Kidney glomerular epithelial cell (primary cell): Measurements from ENCODE around the gene HRH3.

Source experiments
- DNase-seq: peaks from one replicate; lab custom pipeline; 2025; lab: John Stamatoyannopoulos, UW

Gene HRH3

DNA sequence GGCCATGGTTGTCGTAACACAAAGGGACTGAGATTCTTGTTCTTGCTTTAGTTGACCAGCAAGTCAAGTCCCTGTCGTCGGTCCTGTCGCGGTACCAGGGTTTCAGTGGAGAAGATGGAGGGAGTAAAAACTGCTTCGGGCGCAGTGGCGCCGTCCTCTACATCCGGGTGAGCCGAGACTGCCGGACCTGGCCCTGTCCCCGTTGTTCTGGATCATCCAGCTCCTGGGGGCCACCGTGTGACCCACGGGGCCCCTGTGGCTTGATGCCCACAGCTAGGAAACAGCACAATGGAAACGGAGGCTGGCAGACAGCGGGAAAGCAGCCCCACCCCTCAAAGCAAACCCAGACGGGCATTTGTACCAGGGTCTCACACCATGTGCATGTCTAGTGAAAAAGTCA is 22.3 kb downstream of the HRH3 start:
- no peak for DNase-seq

DNA sequence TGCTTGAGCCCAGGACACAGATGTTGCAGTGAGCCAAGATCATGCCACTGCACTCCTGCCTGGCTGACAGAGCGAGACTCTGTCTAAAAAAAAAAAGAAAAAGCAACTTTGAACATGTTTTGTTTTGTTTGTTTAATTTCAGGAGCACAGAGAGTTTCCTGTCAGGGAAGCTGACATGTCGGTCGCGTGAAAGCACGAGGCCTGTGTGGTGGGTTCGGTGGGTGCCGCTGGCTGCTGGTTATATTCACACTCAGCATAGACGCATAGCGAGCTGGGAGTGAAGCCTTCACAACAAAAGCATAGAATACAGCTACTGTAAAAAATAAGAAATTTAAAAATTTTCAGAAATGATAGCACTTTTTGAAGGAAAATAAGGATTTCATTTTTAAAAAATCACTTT is 22.8 kb downstream of the HRH3 start:
- no peak for DNase-seq

DNA sequence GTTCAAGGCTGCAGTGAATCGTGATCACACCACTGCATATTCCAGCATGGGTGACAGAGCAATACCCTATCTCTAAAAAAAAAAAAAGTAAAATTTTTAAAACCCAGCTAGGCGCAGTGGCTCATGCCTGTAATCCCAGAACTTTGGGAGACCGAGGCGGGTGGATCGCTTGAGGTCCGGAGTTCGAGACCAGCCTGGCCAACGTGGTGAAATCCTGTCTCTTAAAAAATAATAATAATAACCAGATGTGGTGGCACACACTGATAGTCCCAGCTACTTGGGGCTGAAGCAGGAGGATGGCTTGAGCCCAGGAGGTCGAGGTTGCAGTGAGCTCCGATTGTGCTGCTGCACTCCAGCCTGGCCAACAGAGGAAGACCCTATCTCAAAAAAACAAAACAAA is 23.8 kb downstream of the HRH3 start:
- no peak for DNase-seq

DNA sequence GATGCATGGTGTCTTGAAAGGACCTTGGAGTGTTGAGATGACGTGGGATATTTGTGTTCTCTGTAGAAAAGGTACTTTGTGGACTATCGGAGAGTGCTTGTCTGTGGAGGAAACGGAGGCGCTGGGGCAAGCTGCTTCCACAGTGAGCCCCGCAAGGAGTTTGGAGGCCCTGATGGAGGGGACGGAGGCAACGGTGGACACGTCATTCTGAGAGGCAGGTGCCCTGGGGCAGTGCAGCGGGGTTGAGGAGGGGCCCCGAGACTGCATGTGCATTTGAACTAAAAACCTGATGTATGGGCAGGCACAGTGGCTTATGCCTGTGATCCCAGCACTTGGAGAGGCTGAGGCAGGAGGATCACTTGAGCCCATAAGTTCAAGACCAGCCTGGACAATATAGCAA is 24.3 kb downstream of the HRH3 start:
- no peak for DNase-seq

DNA sequence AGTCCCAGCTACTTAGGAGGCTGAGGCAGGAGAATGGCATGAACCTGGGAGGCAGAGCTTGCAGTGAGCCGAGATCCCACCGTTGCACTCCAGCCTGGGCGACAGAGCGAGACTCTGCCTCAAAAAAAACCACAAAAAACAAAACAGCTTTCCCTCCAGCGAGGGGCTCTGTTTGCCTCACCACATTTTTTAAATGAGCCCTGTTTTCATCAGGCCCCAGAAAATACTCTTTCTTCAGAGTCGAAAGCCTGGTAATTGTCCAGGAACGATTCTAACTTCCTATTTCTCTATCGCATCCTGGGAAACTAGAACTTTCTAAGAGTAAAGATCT is 25.0 kb downstream of the HRH3 start:
- DNase-seq: no peak

DNA sequence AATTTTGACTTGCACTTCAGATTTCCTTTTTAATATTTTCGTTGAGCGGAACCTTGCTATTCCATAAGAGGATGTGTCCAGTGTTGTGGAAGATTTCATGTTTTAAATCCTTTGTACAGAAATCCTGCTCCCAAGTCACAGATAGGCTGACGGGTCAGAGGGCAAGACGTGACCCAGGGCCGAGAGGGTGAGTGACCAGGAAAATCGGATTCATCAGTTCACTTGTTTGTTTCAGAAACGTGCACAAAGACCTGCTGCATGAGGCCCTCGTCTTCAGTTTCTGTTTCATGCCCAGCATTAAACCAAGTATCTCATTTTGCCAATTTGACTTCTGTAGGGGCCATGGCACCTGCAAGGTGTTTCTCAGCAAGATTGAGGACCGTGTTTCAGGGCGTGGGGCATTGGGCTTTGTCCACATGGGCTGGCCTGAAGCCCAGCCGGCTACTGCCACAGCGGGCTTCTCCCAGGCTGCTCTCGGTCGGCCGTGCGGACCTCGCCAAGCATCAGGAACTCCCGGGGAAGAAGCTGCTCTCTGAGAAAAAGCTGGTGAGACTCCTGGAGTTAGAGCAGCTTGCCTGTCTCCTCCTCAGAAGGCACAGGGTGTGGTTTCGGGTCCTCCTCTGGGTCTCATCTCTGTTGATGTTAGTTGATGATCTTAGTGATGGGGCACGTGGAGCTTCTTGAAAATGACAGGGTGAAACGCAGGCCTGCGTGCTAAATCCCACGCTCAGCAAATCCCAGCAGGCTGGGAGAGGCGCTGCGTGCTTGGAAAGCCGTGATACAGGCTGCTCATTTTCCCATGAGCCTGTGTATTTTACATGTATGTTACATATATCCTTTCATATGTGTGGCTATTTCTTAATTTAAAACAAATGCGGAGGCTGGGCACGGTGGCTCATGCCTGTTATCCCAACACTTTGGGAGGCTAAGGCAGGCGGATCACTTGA is 26.7 kb downstream of the HRH3 start:
- no peak for DNase-seq

DNA sequence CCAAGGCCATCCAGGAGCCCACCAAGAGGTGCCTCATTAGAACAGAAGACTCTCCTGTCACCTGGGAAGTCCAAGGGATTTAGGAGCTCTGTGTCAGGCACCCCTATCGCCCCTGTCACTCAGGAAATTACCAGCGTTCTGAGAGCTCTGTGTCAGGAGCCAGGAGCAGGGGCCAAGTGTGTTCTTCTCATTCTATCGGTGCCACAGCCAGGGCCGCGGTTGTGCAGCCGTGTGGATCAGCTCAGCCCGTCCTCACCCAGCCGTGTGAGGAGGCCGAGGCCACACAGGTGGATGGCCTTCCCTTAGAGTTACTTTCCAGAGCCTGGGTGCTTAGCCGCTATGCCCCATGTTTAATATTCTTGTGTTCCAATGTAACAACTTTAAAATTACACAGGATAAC is 27.4 kb downstream of the HRH3 start:
- DNase-seq: no peak

DNA sequence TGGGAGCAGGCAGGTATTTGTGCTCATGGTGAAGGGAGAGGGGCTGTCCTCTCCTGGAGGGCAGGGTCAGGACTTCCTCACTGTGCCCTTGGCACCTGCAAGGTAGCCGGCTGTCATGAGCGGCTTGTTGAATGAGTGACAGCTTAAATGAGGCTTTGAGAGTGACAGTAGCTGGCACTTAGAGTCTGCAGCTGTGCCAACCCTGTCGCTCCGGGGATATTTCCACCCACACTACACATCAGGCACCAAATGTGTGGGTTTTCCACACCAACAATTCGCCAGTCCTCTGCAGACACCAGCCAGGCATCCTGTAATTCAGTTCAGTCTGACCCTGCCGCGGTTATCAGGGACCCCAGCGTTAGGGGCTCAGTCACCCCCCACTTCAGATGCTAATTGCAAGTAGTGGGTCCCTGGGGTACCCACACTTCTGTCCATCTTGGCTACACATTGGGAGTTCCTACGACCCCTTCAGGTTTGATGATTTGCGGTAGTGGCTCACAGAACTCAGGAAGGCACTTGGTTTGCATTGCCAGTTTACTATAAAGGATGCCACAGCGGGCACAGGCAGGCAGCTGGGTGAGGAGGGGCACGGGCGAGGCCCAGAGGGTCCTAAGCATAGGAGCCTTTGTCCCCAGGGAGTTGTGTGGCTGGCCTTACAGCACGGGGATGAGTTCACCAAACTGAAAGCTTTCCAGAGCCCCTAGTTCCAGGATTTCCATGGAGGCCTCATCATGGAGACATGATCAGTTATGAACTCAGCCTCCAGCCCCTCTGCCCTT is 28.1 kb downstream of the HRH3 start:
- no peak for DNase-seq

DNA sequence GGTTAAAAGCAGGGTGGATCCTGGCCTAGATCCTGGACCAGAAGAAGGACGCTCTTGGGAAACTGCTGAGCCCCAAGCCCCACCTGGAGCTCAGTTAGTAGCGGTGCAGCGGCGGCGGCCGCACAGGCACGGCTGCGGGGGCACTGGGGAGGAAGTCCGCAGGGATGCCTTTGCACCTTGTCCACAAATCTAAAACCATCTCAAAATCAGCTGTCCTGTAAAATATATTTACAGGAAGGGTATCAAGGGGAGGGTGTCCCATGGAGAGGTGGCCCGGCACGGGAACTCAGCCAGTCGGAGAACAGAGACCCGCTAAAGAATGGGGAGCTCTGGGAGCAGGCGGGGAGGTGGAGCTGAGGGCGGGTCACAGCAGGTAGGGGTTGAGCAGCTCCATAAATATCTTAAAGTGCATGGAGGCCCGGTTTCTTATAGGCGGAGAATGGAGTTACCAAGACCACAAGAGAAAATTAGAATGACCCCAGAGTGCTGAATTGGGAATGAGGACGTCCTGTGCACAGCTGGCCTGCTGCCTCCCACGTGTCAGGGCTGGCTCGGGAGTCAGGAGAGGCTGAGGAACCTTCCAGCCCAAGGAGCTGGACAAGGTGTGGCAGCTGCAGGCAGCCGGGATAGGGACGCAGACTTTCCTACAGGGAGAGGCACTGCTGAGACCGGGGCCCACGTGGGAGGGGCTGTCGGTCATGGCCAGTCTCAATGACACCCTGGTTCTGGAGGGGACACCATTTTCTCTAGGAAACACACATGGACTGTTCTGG is 29.3 kb downstream of the HRH3 start:
- DNase-seq: no peak

DNA sequence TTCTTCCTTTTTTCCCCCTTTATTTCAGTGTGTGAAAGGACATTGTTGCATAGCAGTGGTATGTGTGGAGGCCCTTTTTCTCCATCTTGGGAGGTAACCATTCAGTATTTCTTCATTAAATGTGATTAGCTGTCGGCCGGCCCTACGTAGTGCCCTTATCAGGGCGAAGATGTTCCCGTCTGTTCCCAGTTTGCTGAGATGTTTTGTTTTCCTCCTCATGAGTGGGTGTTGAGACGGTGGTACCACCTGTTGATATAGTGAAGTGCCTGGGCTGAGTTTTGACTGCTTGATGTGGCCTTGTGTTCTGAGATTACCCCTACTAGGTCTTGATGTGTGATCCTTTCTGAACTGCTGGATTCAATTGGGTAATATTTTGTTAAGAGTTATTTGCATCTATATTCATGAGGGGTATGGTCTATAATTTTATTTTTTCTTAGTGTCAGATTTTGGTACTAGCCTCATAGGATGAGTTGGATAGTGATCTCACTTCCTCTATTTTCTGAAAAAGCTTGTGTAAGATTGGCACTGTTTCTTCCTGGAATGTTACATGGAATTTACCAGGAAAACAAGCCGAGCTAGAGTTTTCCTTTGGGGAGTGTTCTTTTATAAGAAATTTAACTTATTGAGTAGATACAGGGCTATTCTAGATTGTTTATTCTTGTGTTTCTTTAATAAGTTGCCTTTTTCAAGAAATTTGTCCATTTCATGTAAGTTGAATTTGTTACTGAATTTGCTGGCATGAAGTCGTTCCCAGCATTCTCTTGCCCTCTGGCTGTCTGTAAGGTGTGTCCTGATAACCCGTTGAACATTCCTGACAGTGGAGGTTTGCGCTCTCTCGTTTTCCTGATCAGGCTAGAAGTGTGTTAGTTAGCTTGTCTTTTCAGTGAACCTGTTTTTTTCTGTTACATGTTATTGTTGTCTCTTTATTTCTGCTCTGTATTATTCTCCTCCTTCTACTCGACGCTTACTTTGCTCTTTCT is 32.9 kb downstream of the HRH3 start:
- peak; percentile 31 for DNase-seq

DNA sequence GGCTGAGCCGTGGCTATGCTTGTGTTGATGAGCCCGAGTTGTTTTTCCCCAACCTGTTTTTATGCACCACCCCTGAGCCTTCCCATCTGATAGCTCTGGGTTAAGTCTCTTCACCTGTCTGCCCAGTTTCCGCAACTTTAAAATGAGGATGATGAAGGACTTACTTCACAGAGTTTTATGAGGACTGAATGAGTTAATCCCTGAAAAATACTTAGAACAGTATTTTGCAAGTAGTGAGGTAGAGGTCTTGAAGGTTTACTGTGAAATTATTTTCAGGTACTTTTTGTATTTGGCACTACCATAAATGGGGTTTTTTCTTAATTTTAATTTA is 34.0 kb downstream of the HRH3 start:
- DNase-seq: no peak

DNA sequence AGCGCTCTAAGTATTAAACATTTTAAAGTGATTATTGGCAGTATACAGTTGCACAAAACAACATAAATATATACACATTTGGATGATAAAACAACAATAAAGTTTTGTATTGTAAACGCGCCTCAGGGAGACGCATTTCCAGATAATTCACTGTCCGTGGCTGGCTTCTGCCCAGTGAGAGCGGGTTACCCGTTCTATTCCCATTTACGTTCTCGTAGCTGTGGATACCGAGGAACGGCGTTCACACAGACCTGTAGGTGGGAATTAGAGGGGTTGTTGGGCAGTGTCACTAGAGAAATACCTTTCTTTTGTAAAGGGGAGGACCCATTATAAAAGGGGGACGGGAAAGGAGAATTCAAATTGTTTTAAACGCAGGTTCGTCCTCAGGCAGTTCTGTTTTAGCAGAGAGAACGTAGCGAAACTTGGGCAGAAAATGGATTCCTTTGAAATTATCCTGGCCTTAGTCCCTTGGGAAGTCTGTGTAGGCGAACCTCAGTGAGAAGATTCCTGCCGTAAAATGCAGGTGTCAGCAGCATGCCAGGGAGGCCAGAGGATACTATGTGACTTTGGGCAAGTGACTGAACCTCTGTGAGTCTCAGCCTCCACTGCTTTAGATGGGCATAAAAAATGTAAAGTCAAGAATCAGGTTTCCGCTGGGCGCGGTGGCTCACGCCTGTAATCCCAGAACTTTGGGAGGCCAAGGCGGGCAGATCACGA is 36.5 kb downstream of the HRH3 start:
- DNase-seq: no peak

DNA sequence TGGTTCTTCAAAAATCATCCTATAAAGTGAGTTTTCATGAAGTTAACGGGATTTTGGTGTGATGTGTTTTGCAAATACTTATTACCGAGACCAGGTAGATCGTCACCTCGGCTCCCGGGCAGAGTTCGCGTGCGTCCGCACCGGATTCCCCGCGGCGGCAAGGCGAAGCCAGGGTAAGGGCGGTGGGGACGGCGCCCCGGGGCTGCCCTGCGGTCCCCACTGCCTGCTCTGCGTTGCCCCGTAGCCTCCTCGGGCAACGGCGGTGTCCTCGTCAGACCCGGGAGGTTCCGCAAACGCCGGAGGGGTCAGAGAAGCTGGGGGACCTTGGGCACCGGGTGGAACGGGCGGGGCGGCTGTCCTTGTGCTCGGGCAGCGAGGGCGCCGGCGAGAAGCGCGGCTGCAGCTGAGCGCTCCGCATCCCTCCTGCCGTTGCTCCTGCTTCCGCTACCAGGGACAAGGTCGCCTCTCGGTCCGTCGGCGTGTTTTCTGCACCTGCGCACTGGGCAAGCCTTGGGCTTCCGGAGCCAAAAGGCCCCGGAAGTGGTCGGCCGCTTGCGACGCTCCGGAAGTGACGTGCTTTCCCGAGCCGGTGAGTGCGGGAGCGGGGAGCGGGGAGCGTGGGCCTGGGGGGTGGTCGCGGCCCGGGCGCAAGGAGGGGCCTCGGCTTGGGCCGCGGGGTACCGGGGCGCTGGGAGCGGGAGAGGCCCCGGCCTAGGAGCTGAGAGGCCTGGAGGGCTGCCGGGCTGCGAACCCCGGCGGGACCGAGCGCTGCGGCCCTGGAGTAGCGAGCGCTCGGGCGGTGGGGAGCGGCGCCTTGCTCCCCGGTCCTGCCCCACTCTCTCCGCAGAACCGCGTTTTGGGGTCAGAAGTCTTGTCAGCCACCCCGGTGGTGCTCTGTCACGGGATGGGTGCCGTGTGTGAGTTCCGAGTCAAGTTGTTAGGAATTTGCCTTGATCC is 37.3 kb downstream of the HRH3 start, which contains the start of gene MTG2:
Gene MTG2, plus strand, starts transcription at position 560 of the 957 bp plus-strand sequence. CDS start 10,393 bp downstream, outside the sequence.
- DNase-seq: peak; percentile 91

DNA sequence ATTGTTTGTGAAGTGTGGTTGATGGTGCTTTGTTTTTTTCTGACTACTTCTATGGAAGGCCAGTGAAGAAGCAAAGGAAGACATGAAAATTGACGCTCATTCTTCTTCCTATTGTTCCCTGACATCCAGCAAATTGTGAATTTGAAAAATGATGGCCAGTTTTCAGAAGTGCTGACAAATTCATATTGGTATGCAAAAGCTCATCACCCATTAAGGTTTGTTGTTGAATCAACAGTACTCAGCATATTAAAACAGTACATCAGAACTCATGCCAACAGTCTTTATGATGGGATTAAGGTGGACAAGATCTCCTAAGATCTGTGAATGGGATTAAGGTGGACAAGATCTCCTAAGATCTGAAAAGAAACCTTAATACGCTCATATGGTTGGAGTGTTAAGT is 38.3 kb downstream of the HRH3 start:
- no peak for DNase-seq

DNA sequence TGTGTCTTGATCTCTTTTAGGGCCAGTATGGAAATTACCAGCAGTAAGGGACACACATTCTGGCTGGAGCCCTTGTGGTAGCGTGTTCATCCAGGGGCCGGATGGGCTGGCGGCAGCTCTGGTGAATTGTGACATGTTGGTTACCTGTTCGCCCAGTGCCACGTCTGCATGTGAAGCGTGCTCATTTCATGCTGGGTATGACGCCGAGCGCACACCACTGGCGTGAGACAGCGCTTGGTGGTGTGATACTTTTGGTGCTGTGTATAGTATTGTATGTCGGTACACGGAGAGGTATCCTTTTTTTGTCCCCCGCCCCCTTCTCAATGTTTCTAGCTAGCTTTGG is 40.9 kb downstream of the HRH3 start:
- DNase-seq: no peak

DNA sequence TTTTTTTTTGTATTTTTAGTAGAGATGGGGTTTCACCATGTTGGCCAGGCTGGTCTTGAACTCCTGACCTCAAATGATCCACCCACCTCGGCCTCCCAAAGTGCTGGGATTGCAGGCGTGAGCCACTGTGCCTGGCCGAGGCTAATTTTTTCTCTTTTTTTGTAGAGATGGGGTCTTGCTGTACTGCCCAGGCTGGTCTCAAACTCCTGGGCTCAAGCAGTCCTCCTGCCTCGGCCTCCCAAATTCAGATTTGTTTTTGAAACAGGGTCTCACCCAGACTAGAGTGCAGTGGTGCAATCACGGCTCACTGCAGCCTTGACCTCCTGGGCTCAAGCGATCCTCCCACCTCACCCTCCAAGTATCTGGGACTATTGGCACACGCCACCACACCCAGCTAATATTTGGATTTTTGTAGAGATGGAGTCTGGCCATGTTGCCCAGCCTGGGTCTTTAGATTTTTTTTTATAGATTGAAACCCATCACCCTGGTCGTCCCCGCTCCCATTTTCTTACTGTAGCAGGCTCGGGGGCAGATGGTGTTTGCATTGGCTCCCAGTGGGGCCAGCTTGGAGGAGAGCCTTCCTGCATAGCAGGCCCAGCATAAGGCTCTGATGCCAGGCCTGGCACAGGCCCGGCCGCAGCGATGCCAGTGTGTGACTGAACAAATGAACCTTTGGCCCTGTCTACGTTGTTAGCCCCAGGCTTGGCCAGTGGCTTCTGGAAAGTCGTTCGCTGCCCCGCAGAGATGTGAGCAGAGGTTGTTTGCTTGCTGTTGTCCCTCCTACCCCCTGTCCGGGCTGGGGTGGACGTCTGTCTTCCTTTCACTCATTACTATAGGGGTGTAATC is 41.5 kb downstream of the HRH3 start:
- DNase-seq: no peak

DNA sequence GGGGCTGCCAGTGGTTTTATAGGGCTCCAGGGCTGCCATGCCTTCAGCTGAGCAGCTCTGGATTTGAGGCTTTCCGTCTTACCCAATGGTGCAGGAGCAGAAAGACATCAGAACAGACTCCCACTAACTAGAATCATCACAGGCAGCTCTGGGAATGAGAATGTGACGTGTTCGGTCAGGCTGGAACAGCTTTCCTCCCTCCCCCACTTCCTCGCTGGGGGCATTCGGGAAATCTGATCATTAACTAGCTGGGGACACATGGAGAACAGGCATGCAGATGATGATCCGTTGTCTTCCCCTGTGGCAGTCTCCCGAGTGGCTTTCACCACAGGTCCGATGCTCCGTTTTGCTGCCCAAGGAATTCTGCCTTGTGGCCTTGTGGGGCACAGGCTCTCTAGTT is 42.8 kb downstream of the HRH3 start:
- no peak for DNase-seq

DNA sequence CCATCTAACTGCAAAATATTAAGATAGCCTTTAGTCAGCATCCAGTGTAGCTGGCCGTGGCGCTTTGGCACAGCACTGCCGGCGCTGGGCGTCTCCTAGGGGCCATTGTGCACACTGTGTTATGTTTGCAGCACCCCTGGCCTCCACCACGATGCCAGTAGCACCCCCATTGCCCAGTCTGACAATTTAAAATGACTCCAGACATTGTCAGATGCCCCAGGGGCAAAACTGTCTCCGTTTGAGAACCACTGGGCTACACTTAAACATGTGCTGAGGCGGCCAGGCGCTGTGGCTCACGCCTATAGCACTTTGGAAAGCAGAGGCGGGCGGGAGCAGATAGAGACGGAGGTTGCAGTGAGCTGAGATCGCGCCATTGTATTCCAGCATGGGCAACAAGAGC is 43.2 kb downstream of the HRH3 start:
- DNase-seq: no peak

DNA sequence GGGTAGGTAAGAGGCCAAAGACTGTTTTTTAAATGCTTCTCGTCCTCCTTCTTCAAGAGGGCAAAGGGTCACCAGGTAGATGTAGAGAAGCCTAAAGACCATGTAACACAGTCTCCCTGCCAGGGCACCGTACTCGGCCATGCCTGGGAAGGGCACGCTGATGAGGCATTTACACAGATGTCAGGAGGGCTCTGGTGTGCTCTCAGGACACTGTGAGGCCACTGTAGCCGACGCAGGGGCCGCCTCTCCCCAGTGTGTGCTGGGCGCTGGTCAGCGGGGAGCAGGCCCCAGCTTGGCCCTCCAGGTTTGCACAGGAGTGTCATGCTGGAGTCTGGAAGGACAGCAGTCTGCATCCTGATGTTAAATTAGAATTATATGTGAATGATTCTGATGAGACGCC is 44.4 kb downstream of the HRH3 start:
- DNase-seq: no peak
